ENCODE measurements around the gene PSMD13. TPM values are rescaled to one million over a fixed set of nuclear protein-coding genes. Genes with fewer than 3 reads are reported as not detected.

Gene PSMD13
- total and polyA plus RNA-seq, 2 experiments from 2014 or later = 91.8 to 146 TPM

- no peaks in the 10 kb centered on the region for H3K27me3 ChIP-seq
- DNase-seq (ENCODE audit: low spot score) = no peak
- H3K4me3 ChIP-seq = no peak overlapping the region
- H3K9me2 ChIP-seq (replicated peaks; ENCODE audit: insufficient read depth) = no peaks in the 10 kb centered on the region
- no peaks in the 10 kb centered on the region for H3K9me3 ChIP-seq (ENCODE audit: low read depth)
- no peak overlapping the region for H3K4me2 ChIP-seq
- no peaks in the 10 kb centered on the region for H3K36me3 ChIP-seq (replicated peaks; ENCODE audit: insufficient read depth, low read depth)
- TF ChIP-seq EZH2phosphoT487 (IDR thresholded peaks at IDR 0.05; ENCODE audit: low read depth, severe bottlenecking, unreplicated experiment) (no peak), CTCF (IDR thresholded peaks at IDR 0.05; ENCODE audit: poor library complexity) (no peak), EZH2 (IDR thresholded peaks at IDR 0.05; ENCODE audit: borderline replicate concordance) (no peak)
- H4K20me1 ChIP-seq (ENCODE audit: insufficient read depth, poor library complexity, severe bottlenecking) = no peaks in the 10 kb centered on the region
- no peaks in the 10 kb centered on the region for H3K4me1 ChIP-seq (ENCODE audit: insufficient read depth)
- WGBS (ENCODE audit: low lambda C conversion rate, missing lambda C conversion rate) = 85% methylated on average over 10 of the region's 10 CpGs
- no peak overlapping the region for H2AFZ ChIP-seq
- peaks cover 22% of the 10 kb centered on the region for H3K79me2 ChIP-seq
- H3K27ac ChIP-seq = no peak overlapping the region
These were observed 10.9 kb upstream of the PSMD13 start for GRCh38 chr11:225734-226453.

GRCh38 chr11:227824-228379, 8.9 kb upstream of the PSMD13 start:
- H3K79me2 ChIP-seq = peaks cover 24% of the 10 kb centered on the region
- no peaks in the 10 kb centered on the region for H3K27me3 ChIP-seq
- no peaks in the 10 kb centered on the region for H4K20me1 ChIP-seq (ENCODE audit: insufficient read depth, poor library complexity, severe bottlenecking)
- no peak for DNase-seq (ENCODE audit: low spot score)
- H2AFZ ChIP-seq = no peak overlapping the region
- no peak overlapping the region for H3K27ac ChIP-seq
- H3K9me2 ChIP-seq (replicated peaks; ENCODE audit: insufficient read depth) = no peaks in the 10 kb centered on the region
- H3K4me2 ChIP-seq = no peak overlapping the region
- no peaks in the 10 kb centered on the region for H3K9me3 ChIP-seq (ENCODE audit: low read depth)
- H3K4me3 ChIP-seq = no peak overlapping the region
- TF ChIP-seq EZH2 (IDR thresholded peaks at IDR 0.05; ENCODE audit: borderline replicate concordance) (no peak), EZH2phosphoT487 (IDR thresholded peaks at IDR 0.05; ENCODE audit: low read depth, severe bottlenecking, unreplicated experiment) (no peak), CTCF (IDR thresholded peaks at IDR 0.05; ENCODE audit: poor library complexity) (no peak)
- no peaks in the 10 kb centered on the region for H3K36me3 ChIP-seq (replicated peaks; ENCODE audit: insufficient read depth, low read depth)
- 88% methylated on average over 6 of the region's 6 CpGs for WGBS (ENCODE audit: low lambda C conversion rate, missing lambda C conversion rate)
- H3K4me1 ChIP-seq (ENCODE audit: insufficient read depth) = no peaks in the 10 kb centered on the region

- TF ChIP-seq CTCF (IDR thresholded peaks at IDR 0.05; ENCODE audit: poor library complexity) (no peak), EZH2phosphoT487 (IDR thresholded peaks at IDR 0.05; ENCODE audit: low read depth, severe bottlenecking, unreplicated experiment) (no peak), EZH2 (IDR thresholded peaks at IDR 0.05; ENCODE audit: borderline replicate concordance) (no peak)
- Histone ChIP-seq H3K27ac (no peak overlapping the region), H3K4me2 (no peak overlapping the region), H4K20me1 (ENCODE audit: insufficient read depth, poor library complexity, severe bottlenecking) (no peaks in the 10 kb centered on the region), H3K4me1 (ENCODE audit: insufficient read depth) (peaks cover 7% of the 10 kb centered on the region), H3K27me3 (no peaks in the 10 kb centered on the region), H3K79me2 (peaks cover 43% of the 10 kb centered on the region), H3K9me2 (replicated peaks; ENCODE audit: insufficient read depth) (no peaks in the 10 kb centered on the region), H3K9me3 (ENCODE audit: low read depth) (no peaks in the 10 kb centered on the region), H2AFZ (no peak overlapping the region), H3K4me3 (no peak overlapping the region), H3K36me3 (replicated peaks; ENCODE audit: insufficient read depth, low read depth) (no peaks in the 10 kb centered on the region)
- WGBS (ENCODE audit: low lambda C conversion rate, missing lambda C conversion rate) = 95% methylated on average over 10 of the region's 10 CpGs
- DNase-seq (ENCODE audit: low spot score) = no peak
These were observed 6.3 kb upstream of the PSMD13 start for GRCh38 chr11:230431-230830.

Measured in hepatocyte (in vitro differentiated cells).